Epidermal melanocyte (primary cell): ENCODE results near the gene MKLN1.

Source experiments
- DNase-seq: peaks from one replicate; pipeline ENCODE4 v3.0.0; 2011; ENCODE audit warnings: low spot score; ENCODE audit not compliant: insufficient read length

The MKLN1 gene

GRCh38 chr7:131540491-131541162, 213.0 kb downstream of the MKLN1 start:
- DNase-seq: no peak

GRCh38 chr7:131543298-131543697, 215.6 kb downstream of the MKLN1 start:
- DNase-seq: no peak

- no peak for DNase-seq
Observed at GRCh38 chr7:131544021-131544420, 216.3 kb downstream of the MKLN1 start.

DNA sequence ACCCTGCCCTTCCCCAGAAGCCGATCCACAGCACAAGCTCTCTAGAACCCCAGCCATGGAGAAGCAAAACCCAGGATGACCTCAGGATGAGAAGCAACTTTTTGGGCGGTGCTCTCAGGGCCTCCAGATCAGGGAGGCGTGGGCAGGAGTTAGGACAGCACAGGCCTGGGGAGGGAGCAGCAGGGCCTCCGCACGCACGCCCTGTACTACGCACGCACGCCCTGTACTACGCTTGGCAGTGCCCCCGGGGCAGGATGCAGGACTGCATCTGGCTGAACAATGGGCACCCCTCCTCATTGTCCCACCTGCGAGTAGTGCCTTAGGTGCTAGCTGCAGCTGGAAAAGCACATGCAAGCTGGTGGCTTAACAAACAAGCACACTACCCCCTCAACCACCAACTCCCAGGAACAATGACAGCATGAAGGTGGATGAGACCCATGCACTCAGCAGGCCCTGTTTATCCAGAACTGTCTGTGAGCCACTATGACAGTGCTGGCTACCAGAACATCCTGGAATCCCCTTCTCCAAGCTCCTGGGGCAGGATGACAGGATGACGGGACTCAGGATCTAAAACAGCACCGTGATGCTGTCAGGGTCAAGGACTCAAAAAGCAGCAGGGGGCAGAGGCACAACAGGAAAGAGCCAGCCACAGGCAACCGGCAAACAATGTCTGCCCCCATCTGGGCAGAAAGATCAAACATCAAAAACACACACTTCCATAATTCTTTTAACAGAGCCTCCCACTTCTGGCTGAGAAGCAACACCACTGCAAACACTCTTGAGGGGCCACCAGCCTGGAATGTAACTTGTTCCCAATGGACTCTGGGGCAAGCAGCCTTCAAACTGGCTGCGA, 217.0 kb downstream of the MKLN1 start:
- no peak for DNase-seq

DNA sequence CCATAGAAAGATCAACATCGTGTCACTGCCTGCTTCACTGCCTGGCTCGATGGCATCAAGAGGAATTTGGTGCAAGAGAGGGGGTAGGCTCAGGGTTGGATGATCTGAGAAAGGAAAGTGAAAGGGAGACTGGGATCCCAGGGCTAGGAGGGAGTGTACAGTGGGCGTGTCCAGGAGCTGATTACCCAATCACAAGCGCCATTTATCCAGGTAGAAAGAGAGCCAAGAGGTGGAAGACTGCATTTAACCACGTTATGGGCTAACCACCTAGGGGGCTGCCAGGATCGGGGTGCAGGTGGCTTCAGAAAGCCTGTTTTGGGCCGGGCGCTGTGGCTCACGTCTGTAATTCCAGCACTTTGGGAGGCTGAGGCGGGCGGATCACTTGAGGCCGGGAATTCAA, 218.4 kb downstream of the MKLN1 start:
- no peak for DNase-seq
